ENCODE data around the gene AHNAK2. TPM values are rescaled to one million over a fixed set of nuclear protein-coding genes. Genes with fewer than 3 reads are reported as not detected.
"Not testable (repeated sequence)": the region's sequence is repeated elsewhere in the genome, so short reads cannot be mapped to it uniquely, and the experiment has no call there.

The AHNAK2 gene
- total and polyA plus RNA-seq, 2 experiments from 2014 or later, result 17.8 to 78.0 TPM

DNA sequence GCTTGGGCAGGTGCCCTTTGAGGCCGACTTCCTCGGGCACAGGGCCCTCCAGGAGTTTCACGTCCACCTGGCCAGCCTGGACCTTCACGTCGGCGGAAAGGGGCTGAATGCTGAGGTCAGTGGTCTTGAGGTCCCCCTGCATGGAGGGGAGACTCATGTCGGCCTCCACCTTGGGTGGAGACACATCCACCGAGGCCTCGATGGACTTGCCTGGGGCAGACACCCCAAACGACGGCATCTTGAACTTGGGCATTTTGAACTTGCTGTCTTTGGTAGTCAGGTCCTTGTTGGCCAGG is 29.5 kb downstream of the AHNAK2 start:
- H3K27me3 ChIP-seq, result no peaks in the 10 kb centered on the region
- H3K36me3 ChIP-seq, result no peaks in the 10 kb centered on the region
- H3K4me3 ChIP-seq, result no peak overlapping the region
- no peak for TF ChIP-seq CTCF (IDR thresholded peaks at IDR 0.05; ENCODE audit: low read depth, low read length)
- DNase-seq (ENCODE audit: low read depth in 1 of 2, low spot score in 1 of 2), result no peak
- no peaks in the 10 kb centered on the region for H3K4me1 ChIP-seq (ENCODE audit: low read depth)
- H3K9me3 ChIP-seq (ENCODE audit: low read depth), result no peaks in the 10 kb centered on the region
- no peak overlapping the region for H3K27ac ChIP-seq

DNA sequence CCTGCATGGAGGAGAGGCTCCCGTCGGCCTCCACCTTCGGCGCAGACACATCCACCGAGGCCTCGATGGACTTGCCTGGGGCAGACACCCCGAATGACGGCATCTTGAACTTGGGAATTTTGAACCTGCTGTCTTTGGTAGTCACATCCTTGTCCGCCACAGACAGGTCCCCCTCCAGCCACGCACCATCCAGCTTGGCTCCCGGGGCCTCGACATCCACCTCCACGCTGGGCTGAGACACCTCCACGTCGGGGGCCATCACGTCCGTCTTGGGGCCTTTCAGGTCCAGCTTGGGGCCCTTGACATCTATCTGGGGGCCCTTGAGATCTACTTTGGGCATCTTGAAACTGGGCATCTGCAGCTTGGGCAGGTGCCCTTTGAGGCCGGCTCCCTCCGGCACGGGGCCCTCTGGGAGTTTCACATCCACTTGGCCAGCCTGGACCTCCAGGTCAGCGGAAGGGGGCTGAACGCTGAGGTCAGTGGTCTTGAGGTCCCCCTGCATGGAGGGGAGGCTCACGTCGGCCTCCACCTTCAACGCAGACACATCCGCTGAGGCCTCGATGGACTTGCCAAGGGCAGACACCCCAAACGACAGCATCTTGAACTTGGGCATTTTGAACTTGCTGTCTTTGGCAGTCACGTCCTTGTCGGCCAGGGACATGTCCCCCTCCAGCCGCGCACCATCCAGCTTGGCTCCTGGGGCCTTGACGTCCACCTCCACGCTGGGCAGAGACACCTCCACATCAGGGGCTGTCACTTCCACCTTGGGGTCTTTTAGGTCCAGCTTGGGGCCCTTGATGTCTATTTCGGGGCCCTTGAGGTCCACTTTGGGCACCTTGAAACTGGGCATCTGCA is 30.1 kb downstream of the AHNAK2 start:
- not testable (repeated sequence) for H3K27ac ChIP-seq; H3K9me3 ChIP-seq (ENCODE audit: low read depth); DNase-seq (ENCODE audit: low read depth in 1 of 2, low spot score in 1 of 2); H3K4me1 ChIP-seq (ENCODE audit: low read depth); H3K27me3 ChIP-seq; H3K4me3 ChIP-seq; H3K36me3 ChIP-seq

DNA sequence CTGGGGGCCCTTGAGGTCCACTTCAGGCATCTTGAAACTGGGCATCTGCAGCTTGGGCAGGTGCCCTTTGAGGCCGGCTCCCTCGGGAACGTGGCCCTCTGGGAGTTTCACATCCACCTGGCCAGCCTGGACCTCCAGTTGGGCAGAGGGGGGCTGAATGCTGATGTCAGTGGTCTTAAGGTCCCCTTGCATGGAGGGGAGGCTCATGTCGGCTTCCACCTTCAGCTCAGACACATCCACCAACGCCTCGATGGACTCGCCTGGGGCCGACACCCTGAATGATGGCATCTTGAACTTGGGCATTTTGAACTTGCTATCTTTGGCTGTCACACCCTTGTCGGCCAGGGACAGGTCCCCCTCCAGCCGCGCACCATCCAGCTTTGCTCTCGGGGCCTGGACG is 31.0 kb downstream of the AHNAK2 start:
- not testable (repeated sequence) for DNase-seq (ENCODE audit: low read depth in 1 of 2, low spot score in 1 of 2); H3K4me3 ChIP-seq; H3K36me3 ChIP-seq; H3K27ac ChIP-seq; H3K27me3 ChIP-seq; H3K9me3 ChIP-seq (ENCODE audit: low read depth); H3K4me1 ChIP-seq (ENCODE audit: low read depth)

DNA sequence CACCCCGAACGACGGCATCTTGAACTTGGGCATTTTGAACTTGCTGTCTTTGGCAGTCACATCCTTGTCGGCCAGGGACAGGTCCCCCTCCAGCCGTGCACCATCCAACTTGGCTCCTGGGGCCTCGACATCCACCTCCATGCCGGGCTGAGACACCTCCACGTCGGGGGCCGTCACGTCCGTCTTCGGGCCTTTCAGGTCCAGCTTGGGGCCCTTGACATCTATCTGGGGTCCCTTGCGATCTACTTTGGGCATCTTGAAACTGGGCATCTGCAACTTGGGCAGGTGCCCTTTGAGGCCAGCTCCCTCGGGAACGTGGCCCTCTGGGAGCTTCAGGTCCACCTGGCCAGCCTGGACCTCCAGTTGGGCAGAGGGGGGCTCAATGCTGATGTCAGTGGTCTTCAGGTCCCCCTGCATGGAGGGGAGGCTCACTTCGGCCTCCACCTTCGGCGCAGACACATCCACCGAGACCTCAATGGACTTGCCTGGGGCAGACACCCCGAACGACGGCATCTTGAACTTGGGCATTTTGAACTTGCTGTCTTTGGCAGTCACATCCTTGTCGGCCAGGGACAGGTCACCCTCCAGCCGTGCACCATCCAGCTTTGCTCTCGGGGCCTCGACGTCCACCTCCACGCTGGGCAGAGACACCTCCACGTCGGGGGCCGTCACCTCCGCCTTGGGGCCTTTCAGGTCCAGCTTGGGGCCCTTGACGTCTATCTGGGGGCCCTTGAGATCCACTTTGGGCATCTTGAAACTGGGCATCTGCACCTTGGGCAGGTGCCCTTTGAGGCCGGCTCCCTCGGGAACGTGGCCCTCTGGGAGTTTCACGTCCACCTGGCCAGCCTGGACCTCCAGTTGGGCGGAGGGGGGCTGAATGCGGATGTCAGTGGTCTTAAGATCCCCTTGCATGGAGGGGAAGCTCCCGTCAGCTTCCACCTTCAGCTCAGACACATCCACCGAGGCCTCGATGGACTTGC is 31.9 kb downstream of the AHNAK2 start:
- DNase-seq (ENCODE audit: low read depth in 1 of 2, low spot score in 1 of 2); H3K4me1 ChIP-seq (ENCODE audit: low read depth); H3K4me3 ChIP-seq; H3K27me3 ChIP-seq; H3K27ac ChIP-seq; H3K36me3 ChIP-seq; H3K9me3 ChIP-seq (ENCODE audit: low read depth): not testable (repeated sequence)

- H3K27me3 ChIP-seq; H3K36me3 ChIP-seq; H3K27ac ChIP-seq; H3K4me1 ChIP-seq (ENCODE audit: low read depth); DNase-seq (ENCODE audit: low read depth in 1 of 2, low spot score in 1 of 2); H3K9me3 ChIP-seq (ENCODE audit: low read depth); H3K4me3 ChIP-seq: not testable (repeated sequence)
Measured at GRCh38 chr14:104945266-104945665, 32.9 kb downstream of the AHNAK2 start.

DNA sequence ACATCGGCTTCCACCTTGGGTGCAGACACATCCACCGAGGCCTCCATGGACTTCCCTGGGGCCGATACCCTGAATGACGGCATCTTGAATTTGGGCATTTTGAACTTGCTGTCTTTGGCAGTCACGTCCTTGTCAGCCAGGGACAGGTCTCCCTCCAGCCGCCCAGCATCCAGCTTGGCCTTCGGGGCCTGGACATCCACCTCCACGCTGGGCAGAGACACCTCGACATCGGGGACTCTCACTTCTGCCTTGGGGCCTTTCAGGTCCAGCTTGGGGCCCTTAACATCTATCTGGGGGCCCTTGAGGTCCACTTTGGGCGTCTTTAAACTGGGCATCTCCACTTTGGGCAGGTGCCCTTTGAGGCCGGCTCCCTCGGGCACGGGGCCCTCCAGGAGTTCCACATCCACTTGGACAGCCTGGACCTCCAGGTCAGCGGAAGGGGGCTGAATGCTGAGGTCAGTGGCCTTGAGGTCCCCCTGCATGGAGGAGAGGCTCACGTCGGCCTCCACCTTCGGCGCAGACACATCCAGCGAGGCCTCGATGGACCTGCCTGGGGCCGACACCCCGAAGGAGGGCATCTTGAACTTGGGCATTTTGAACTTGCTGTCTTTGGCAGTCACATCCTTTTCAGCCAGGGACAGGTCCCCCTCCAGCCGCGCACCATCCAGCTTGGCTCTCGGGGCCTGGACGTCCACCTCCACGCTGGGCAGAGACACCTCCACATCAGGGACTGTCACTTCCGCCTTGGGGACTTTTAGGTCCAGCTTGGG is 33.6 kb downstream of the AHNAK2 start:
- not testable (repeated sequence) for H3K36me3 ChIP-seq; DNase-seq (ENCODE audit: low read depth in 1 of 2, low spot score in 1 of 2); H3K4me3 ChIP-seq; H3K4me1 ChIP-seq (ENCODE audit: low read depth); H3K9me3 ChIP-seq (ENCODE audit: low read depth); H3K27ac ChIP-seq; H3K27me3 ChIP-seq

DNA sequence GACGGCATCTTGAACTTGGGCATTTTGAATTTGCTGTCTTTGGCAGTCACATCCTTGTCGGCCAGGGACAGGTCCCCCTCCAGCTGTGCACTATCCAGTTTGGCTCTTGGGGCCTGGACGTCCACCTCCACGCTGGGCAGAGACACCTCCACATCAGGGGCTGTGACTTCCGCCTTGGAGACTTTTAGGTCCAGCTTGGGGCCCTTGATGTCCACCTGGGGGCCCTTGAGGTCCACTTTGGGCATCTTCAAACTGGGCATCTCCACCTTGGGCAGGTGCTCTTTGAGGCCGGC is 34.2 kb downstream of the AHNAK2 start:
- not testable (repeated sequence) for DNase-seq (ENCODE audit: low read depth in 1 of 2, low spot score in 1 of 2); H3K36me3 ChIP-seq; H3K4me3 ChIP-seq; H3K4me1 ChIP-seq (ENCODE audit: low read depth); H3K27ac ChIP-seq; H3K9me3 ChIP-seq (ENCODE audit: low read depth)
- peaks cover 13% of the 10 kb centered on the region for H3K27me3 ChIP-seq

DNA sequence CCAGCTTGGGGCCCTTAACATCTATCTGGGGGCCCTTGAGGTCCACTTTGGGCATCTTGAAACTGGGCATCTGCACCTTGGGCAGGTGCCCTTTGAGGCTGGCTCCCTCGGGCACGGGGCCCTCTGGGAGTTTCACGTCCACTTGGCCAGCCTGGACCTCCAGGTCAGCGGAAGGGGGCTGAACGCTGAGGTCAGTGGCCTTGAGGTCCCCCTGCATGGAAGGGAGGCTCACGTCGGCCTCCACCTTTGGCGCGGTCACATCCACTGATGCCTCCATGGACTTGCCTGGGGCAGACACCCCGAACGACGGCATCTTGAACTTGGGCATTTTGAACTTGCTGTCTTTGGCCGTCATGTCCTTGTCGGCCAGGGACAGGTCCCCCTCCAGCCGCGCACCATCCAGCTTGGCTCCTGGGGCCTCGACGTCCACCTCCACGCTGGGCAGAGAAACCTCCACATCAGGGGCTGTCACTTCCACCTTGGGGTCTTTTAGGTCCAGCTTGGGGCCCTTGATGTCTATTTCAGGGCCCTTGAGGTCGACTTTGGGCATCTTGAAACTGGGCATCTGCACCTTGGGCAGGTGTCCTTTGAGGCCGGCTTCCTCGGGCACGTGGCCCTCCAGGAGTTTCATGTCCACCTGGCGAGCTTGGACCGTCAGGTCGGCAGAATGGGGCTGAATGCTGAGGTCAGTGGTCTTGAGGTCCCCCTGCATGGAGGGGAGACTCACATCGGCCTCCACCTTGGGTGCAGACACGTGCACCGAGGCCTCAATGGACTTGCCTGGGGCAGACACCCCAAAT is 34.8 kb downstream of the AHNAK2 start:
- peaks cover 18% of the 10 kb centered on the region for H3K27me3 ChIP-seq
- not testable (repeated sequence) for H3K27ac ChIP-seq; H3K4me3 ChIP-seq; H3K4me1 ChIP-seq (ENCODE audit: low read depth); DNase-seq (ENCODE audit: low read depth in 1 of 2, low spot score in 1 of 2); H3K36me3 ChIP-seq; H3K9me3 ChIP-seq (ENCODE audit: low read depth)

Data from cardiac muscle cell (in vitro differentiated cells and primary cell).